Liver (tissue), 9 donors: ENCODE measurements around the gene COX5B. TPM values are rescaled to one million over a fixed set of nuclear protein-coding genes. Genes with fewer than 3 reads are reported as not detected.

Source experiments
- DNase-seq: peaks from one replicate; pipeline ENCODE4 v3.0.0-alpha.2; 2017; ENCODE audit warnings: low spot score
- H3K27ac ChIP-seq, 2 donors: one replicate each; pipeline ENCODE4 v1.7.0; 2013; ENCODE audit warnings: inconsistent platforms in 2 of 2, low read length in 2 of 2, control low read depth in 1 of 2, low read depth in 1 of 2, mild to moderate bottlenecking in 1 of 2
- H3K27me3 ChIP-seq, 4 donors: one replicate each; pipeline versions ENCODE4 v1.6.1 to v1.7.0; 2013; ENCODE audit warnings: low read length in 3 of 4, inconsistent platforms in 1 of 4, mild to moderate bottlenecking in 1 of 4, moderate library complexity in 1 of 4; ENCODE audit not compliant: control insufficient read depth in 4 of 4, insufficient read depth in 4 of 4
- H3K36me3 ChIP-seq, 4 donors: one replicate each; pipeline versions ENCODE4 v1.6.1 to v1.7.0; 2013; ENCODE audit warnings: low read length in 3 of 4, mild to moderate bottlenecking in 3 of 4, low read depth in 1 of 4, moderate library complexity in 1 of 4; ENCODE audit not compliant: control insufficient read depth in 4 of 4, insufficient read depth in 3 of 4
- H3K4me1 ChIP-seq, 4 donors: one replicate each; pipeline versions ENCODE4 v1.6.1 to v1.7.0; 2013; ENCODE audit warnings: low read length in 3 of 4, mild to moderate bottlenecking in 3 of 4, moderate library complexity in 1 of 4; ENCODE audit not compliant: control insufficient read depth in 4 of 4, insufficient read depth in 4 of 4
- H3K4me3 ChIP-seq, 3 donors: one replicate each; pipeline versions ENCODE4 v1.6.1 to v1.7.0; 2013; ENCODE audit warnings: low read length in 3 of 3, control low read depth in 1 of 3, low read depth in 1 of 3, mild to moderate bottlenecking in 1 of 3
- H3K9ac ChIP-seq, 2 donors: one replicate each; pipeline ENCODE4 v1.7.0; 2013; ENCODE audit warnings: low read length in 2 of 2, mild to moderate bottlenecking in 2 of 2, moderate library complexity in 2 of 2, control low read depth in 1 of 2, low read depth in 1 of 2
- H3K9me3 ChIP-seq, 4 donors: one replicate each; pipeline versions ENCODE4 v1.6.1 to v1.7.0; 2013; ENCODE audit warnings: low read length in 3 of 4; ENCODE audit not compliant: control insufficient read depth in 4 of 4
- ATF3 ChIP-seq: IDR thresholded peaks from 2 replicates; pipeline ENCODE4 v1.6.1; 2016; ENCODE audit warnings: antibody characterized with exemption
- CTCF ChIP-seq: fragments of 150-350 bp; IDR thresholded peaks from 2 replicates; pipeline ENCODE4 v1.5.1; 2017; ENCODE audit warnings: improper control_type of control experiment, low read depth, low read length; ENCODE audit not compliant: missing input control
- EGR1 ChIP-seq, 2 donors: IDR thresholded peaks; 2 replicates each; pipeline ENCODE4 v1.6.1; 2016 to 2018; ENCODE audit warnings: antibody characterized with exemption in 2 of 2, low read depth in 2 of 2
- FOXA1 ChIP-seq: IDR thresholded peaks from 2 replicates; pipeline ENCODE4 v1.6.1; 2016; ENCODE audit warnings: antibody characterized with exemption
- FOXA2 ChIP-seq: IDR thresholded peaks from 2 replicates; pipeline ENCODE4 v1.6.1; 2016; ENCODE audit warnings: antibody characterized with exemption
- HNF4A ChIP-seq, 2 donors: conservative IDR thresholded peaks; 2 replicates each; pipeline ENCODE4 v1.6.1; 2016; ENCODE audit warnings: antibody characterized with exemption in 2 of 2, mild to moderate bottlenecking in 2 of 2
- HNF4G ChIP-seq: IDR thresholded peaks from 2 replicates; pipeline ENCODE4 v1.6.1; 2016; ENCODE audit warnings: antibody characterized with exemption
- JUND ChIP-seq, 2 donors: IDR thresholded peaks; 2 replicates each; pipeline ENCODE4 v1.6.1; 2016; ENCODE audit warnings: antibody characterized with exemption in 2 of 2
- MAX ChIP-seq: IDR thresholded peaks from 2 replicates; pipeline ENCODE4 v1.6.1; 2016; ENCODE audit warnings: antibody characterized with exemption
- NR2F2 ChIP-seq: IDR thresholded peaks from 2 replicates; pipeline ENCODE4 v1.6.1; 2016; ENCODE audit warnings: antibody characterized with exemption
- RAD21 ChIP-seq, 2 donors: IDR thresholded peaks; 2 replicates each; pipeline ENCODE4 v1.6.1; 2016; ENCODE audit warnings: antibody characterized with exemption in 2 of 2, mild to moderate bottlenecking in 2 of 2
- REST ChIP-seq: IDR thresholded peaks from 2 replicates; pipeline ENCODE4 v1.6.1; 2016; ENCODE audit warnings: antibody characterized with exemption, mild to moderate bottlenecking
- RXRA ChIP-seq, 2 donors: IDR thresholded peaks; 2 replicates each; pipeline ENCODE4 v1.6.1; 2017 to 2018; ENCODE audit warnings: antibody characterized with exemption in 2 of 2, mild to moderate bottlenecking in 1 of 2
- TAF1 ChIP-seq: conservative IDR thresholded peaks from 2 replicates; pipeline ENCODE4 v1.6.1; 2016; ENCODE audit warnings: antibody characterized with exemption, mild to moderate bottlenecking
- YY1 ChIP-seq: IDR thresholded peaks from 2 replicates; pipeline ENCODE4 v1.6.1; 2016; ENCODE audit warnings: antibody characterized with exemption, mild to moderate bottlenecking
- ZBTB33 ChIP-seq: IDR thresholded peaks from 2 replicates; pipeline ENCODE4 v1.6.1; 2016; ENCODE audit warnings: antibody characterized with exemption
- WGBS: extraction: QIAGEN DNeasy Blood & Tissue Kit; methylation state at CpG from one replicate; pipeline ENCODE4 v1.1.7; 2013; 5-methylcytosine and 5-hydroxymethylcytosine counted together
- polyA plus RNA-seq, 2 donors: library from polyadenylated mRNA; stranded (reverse) in 1 of 2; unstranded in 1 of 2; fragments of 200-250 nt in 1 of 2; fragments of >200 nt in 1 of 2; fragmentation: Nextera tagmentation in 1 of 2; extraction: Ambion mirVana in 1 of 2; gene quantifications; one replicate each; pipeline versions ENCODE4 v1.2.1 to v1.2.3, GENCODE V29; 2013 to 2015
- total RNA-seq, 2 donors: library from RNA; depleted of rRNA; stranded (reverse); fragments of >200 nt; gene quantifications; one replicate each; pipeline ENCODE4 v1.2.3, GENCODE V29; 2014
- donor health status: healthy.
- donor health status: healthy.
- donor health status: healthy.
- donor health status: healthy.
- donor health status: healthy.

COX5B gene
- total and polyA plus RNA-seq, 4 donors = 103 to 423 (median 264) TPM

- Histone ChIP-seq H3K4me3 (peak overlapping the region; percentile 61 to 99 (median 96)), H3K9me3 (no peaks in the 10 kb centered on the region), H3K9ac (peak overlapping the region; percentile 51 to 99), H3K4me1 (peaks cover 10 to 15% (median 13%) of the 10 kb centered on the region in 4 donors), H3K27ac (peak overlapping the region; percentile 87 to 97), H3K27me3 (no peaks in the 10 kb centered on the region), H3K36me3 (peaks cover 4 to 14% (median 12%) of the 10 kb centered on the region in 4 donors)
- DNase-seq = peak; percentile 66
- 3% methylated on average over 24 of the region's 24 CpGs for WGBS
- TF ChIP-seq YY1 = peak; percentile 36
- no peak for TF ChIP-seq ZBTB33
- TF ChIP-seq RXRA (IDR thresholded peaks at IDR 0.05) = peak in 1 of 2 donors; percentile 51
Observed at GRCh38 chr2:97662895-97663625, 17.2 kb downstream of the COX5B start.

GRCh38 chr2:97663626-97663961 lies 17.7 kb downstream of the COX5B start:
- Histone ChIP-seq H3K4me1 (peaks cover 10 to 15% (median 13%) of the 10 kb centered on the region in 4 donors), H3K36me3 (peaks cover 0 to 13% (median 7%) of the 10 kb centered on the region in 4 donors), H3K27ac (peak overlapping the region; percentile 87 to 97), H3K27me3 (no peaks in the 10 kb centered on the region), H3K4me3 (peak overlapping the region; percentile 61 to 99 (median 96)), H3K9me3 (no peaks in the 10 kb centered on the region), H3K9ac (peak overlapping the region; percentile 51 to 99)
- DNase-seq = no peak
- under 1% methylated on average over 46 of the region's 46 CpGs for WGBS
- TF ChIP-seq HNF4G = no peak
- no peak for TF ChIP-seq TAF1
- TF ChIP-seq HNF4A (conservative IDR thresholded peaks at IDR 0.05) = no peak
- no peak for TF ChIP-seq RAD21 (IDR thresholded peaks at IDR 0.05)
- no peak for TF ChIP-seq RXRA (IDR thresholded peaks at IDR 0.05)
- no peak for TF ChIP-seq ATF3
- TF ChIP-seq NR2F2 = no peak
- no peak for TF ChIP-seq CTCF
- no peak for TF ChIP-seq YY1
- no peak for TF ChIP-seq JUND (IDR thresholded peaks at IDR 0.05)
- no peak for TF ChIP-seq FOXA2
- no peak for TF ChIP-seq FOXA1
- TF ChIP-seq MAX = no peak
- no peak for TF ChIP-seq ZBTB33
- no peak for TF ChIP-seq REST
- no peak for TF ChIP-seq EGR1 (IDR thresholded peaks at IDR 0.05; ENCODE audit: low read depth in 2 of 2)
